ENCODE data around the gene UBE2E2. TPM values are rescaled to one million over a fixed set of nuclear protein-coding genes. Genes with fewer than 3 reads are reported as not detected.

UBE2E2 gene
- total and polyA plus RNA-seq, 2 of the 13 experiments (the other 11 are each of a cell fraction or from before 2014, with no cell fraction given) = 0.77 to 1.5 TPM

GRCh38 chr3:23600167-23600871 is 397.2 kb downstream of the UBE2E2 start (continued):
- TF ChIP-seq, protein P1, sequence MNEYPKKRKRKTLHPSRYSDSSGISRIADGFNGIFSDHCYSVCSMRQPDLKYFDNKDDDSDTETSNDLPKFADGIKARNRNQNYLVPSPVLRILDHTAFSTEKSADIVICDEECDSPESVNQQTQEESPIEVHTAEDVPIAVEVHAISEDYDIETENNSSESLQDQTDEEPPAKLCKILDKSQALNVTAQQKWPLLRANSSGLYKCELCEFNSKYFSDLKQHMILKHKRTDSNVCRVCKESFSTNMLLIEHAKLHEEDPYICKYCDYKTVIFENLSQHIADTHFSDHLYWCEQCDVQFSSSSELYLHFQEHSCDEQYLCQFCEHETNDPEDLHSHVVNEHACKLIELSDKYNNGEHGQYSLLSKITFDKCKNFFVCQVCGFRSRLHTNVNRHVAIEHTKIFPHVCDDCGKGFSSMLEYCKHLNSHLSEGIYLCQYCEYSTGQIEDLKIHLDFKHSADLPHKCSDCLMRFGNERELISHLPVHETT (CRISPR knock-in tag; conservative IDR thresholded peaks at IDR 0.05) = no peak

GRCh38 chr3:23601091-23601822 is 398.1 kb downstream of the UBE2E2 start:
- Histone ChIP-seq H3K9ac (ENCODE audit: insufficient read depth, low read depth, low read length) (no peak overlapping the region), H3K27me3 (ENCODE audit: control insufficient read depth in 1 of 2, insufficient read depth in 2 of 2, low read length in 2 of 2) (peaks cover 0 to 26% of the 10 kb centered on the region in 2 experiments; a peak in 3 of 5 replicates), H3K27ac (ENCODE audit: extremely low read length, insufficient read depth, low read length) (no peak overlapping the region), H3K79me2 (ENCODE audit: insufficient read depth, low read length) (no peaks in the 10 kb centered on the region), H2AFZ (ENCODE audit: low read length) (no peak overlapping the region), H3K36me3 (replicated peaks in 1 of 2; ENCODE audit: control insufficient read depth in 1 of 2, insufficient read depth in 2 of 2, low read length in 2 of 2) (no peaks in the 10 kb centered on the region), H3K4me3 (replicated peaks in 1 of 3; ENCODE audit: insufficient read depth in 1 of 3, low read depth in 2 of 3, low read length in 3 of 3) (no peak overlapping the region), H3K4me2 (ENCODE audit: low read depth, low read length) (no peak overlapping the region), H3K9me3 (ENCODE audit: low read length) (no peaks in the 10 kb centered on the region), H3K4me1 (ENCODE audit: insufficient read depth, low read length) (no peaks in the 10 kb centered on the region), H4K20me1 (ENCODE audit: insufficient read depth, low read length) (no peaks in the 10 kb centered on the region)
- TF ChIP-seq, protein P2, sequence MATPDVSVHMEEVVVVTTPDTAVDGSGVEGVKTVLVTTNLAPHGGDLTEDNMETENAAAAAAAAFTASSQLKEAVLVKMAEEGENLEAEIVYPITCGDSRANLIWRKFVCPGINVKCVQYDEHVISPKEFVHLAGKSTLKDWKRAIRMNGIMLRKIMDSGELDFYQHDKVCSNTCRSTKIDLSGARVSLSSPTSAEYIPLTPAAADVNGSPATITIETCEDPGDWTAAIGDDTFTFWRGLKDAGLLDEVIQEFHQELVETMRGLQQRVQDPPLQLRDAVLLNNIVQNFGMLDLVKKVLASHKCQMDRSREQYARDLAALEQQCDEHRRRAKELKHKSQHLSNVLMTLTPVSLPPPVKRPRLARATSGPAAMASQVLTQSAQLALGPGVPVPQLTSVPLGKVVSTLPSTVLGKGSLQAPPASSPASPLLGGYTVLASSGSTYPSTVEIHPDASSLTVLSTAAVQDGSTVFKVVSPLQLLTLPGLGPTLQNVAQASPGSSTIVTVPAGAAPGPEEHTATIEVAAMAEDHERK (CRISPR knock-in tag; IDR thresholded peaks at IDR 0.05; ENCODE audit: low read depth) = no peak
- no peak for TF ChIP-seq BCL3 (CRISPR knock-in tag; IDR thresholded peaks at IDR 0.05)
- DNase-seq (ENCODE audit: low spot score) (no peak), FAIRE-seq (no peak), ATAC-seq (no peak)
- in situ Hi-C loops (cut with HindIII; ENCODE audit: extremely low pct_ligation_motif_present, low pct_unique_long_range_greater_than_20kb) (no loop called here), intact Hi-C loops (cut with micrococcal nuclease; ENCODE audit: unreplicated experiment) (no loop called here)
- BruUV-seq (replicated peaks) = no TSS peak
- 43% methylated on average over 11 of the region's 11 CpGs for WGBS (ENCODE audit: low lambda C conversion rate)
- POLR2A ChIA-PET = no interaction called here
- CTCF ChIA-PET (ENCODE audit: low intra/inter-chr PET ratio, low total read pairs) = no interaction called here

All from HepG2 (cell line).